Stimulated activated naive CD4-positive, alpha-beta T cell treated with Interleukin-2 at 50 U/mL for 16 hours (primary cell): ENCODE results near the gene CENPL.
"Not testable (repeated sequence)": the region's sequence is repeated elsewhere in the genome, so short reads cannot be mapped to it uniquely, and the experiment has no call there.

Source experiments
- DNase-seq: peaks from one replicate; lab custom pipeline; 2025; lab: John Stamatoyannopoulos, UW

The CENPL gene

GRCh38 chr1:173856903-173857302 is 32.2 kb upstream of the CENPL start:
- DNase-seq = no peak

GRCh38 chr1:173856014-173856413 is 31.3 kb upstream of the CENPL start:
- DNase-seq = no peak

- no peak for DNase-seq
These were observed 28.4 kb upstream of the CENPL start for GRCh38 chr1:173853074-173853473.

- no peak for DNase-seq
These were observed 27.4 kb upstream of the CENPL start for GRCh38 chr1:173852105-173852504.

GRCh38 chr1:173832748-173833147 is 8.1 kb upstream of the CENPL start:
- no peak for DNase-seq

- DNase-seq = no peak
These were observed 2.9 kb upstream of the CENPL start for GRCh38 chr1:173827611-173828010.

- DNase-seq = no peak
These were observed 835 bp downstream of the CENPL start for GRCh38 chr1:173823781-173824314.

GRCh38 chr1:173821680-173822079 is 3.0 kb downstream of the CENPL start:
- DNase-seq = no peak

GRCh38 chr1:173818459-173818858 is 6.2 kb downstream of the CENPL start:
- DNase-seq = no peak

GRCh38 chr1:173813654-173814053 is 11.0 kb downstream of the CENPL start:
- DNase-seq = not testable (repeated sequence)

GRCh38 chr1:173802961-173803360 is 21.7 kb downstream of the CENPL start:
- no peak for DNase-seq

GRCh38 chr1:173799995-173800394 is 24.7 kb downstream of the CENPL start:
- DNase-seq = not testable (repeated sequence)

- DNase-seq = no peak
These were observed 26.6 kb downstream of the CENPL start for GRCh38 chr1:173798078-173798477.

GRCh38 chr1:173789841-173790240 is 34.8 kb downstream of the CENPL start:
- DNase-seq = no peak

- DNase-seq = no peak
These were observed 39.7 kb downstream of the CENPL start for GRCh38 chr1:173784997-173785396.

- no peak for DNase-seq
These were observed 44.7 kb downstream of the CENPL start for GRCh38 chr1:173779936-173780335.

- DNase-seq = no peak
These were observed 49.0 kb downstream of the CENPL start for GRCh38 chr1:173775578-173776226.

GRCh38 chr1:173771560-173771959 is 53.1 kb downstream of the CENPL start:
- no peak for DNase-seq

GRCh38 chr1:173770330-173770729 is 54.4 kb downstream of the CENPL start:
- DNase-seq = peak; percentile 5

- DNase-seq = no peak
These were observed 55.9 kb downstream of the CENPL start for GRCh38 chr1:173768827-173769226.

GRCh38 chr1:173768206-173768605 is 56.5 kb downstream of the CENPL start:
- no peak for DNase-seq

- DNase-seq = not testable (repeated sequence)
These were observed 60.4 kb downstream of the CENPL start for GRCh38 chr1:173764331-173764730.

GRCh38 chr1:173758980-173759379 is 65.7 kb downstream of the CENPL start:
- no peak for DNase-seq

GRCh38 chr1:173758110-173758509 is 66.6 kb downstream of the CENPL start:
- DNase-seq = no peak
